Ovary (tissue), 9 donors: Measurements from ENCODE around the gene SH3BP4. TPM values are rescaled to one million over a fixed set of nuclear protein-coding genes. Genes with fewer than 3 reads are reported as not detected.

ENCODE experiments used
- DNase-seq, 5 donors: peaks; one replicate each; pipeline ENCODE4 v3.0.0-alpha.2; 2019 to 2020
- H3K27ac ChIP-seq, 2 donors: fragments of 200-600 bp; one replicate each; pipeline versions ENCODE4 v1.5.1 to v1.8.0; 2019 to 2022
- H3K27me3 ChIP-seq: fragments of 200-600 bp; one replicate; pipeline ENCODE4 v1.8.0; 2022
- H3K36me3 ChIP-seq: fragments of 200-600 bp; sonication (generic); one replicate; pipeline ENCODE4 v1.5.1; 2019
- H3K4me1 ChIP-seq: one replicate; pipeline ENCODE4 v1.8.1; 2013; ENCODE audit warnings: mild to moderate bottlenecking, moderate library complexity; ENCODE audit not compliant: insufficient read depth
- H3K4me3 ChIP-seq: fragments of 200-600 bp; sonication (generic); one replicate; pipeline ENCODE4 v1.5.1; 2017
- H3K9me3 ChIP-seq, 2 donors: fragments of 200-600 bp in 1 of 2; sonication (generic) in 1 of 2; one replicate each; pipeline versions ENCODE4 v1.5.1 to v1.8.1; 2013 to 2019; ENCODE audit warnings: mild to moderate bottlenecking in 1 of 2, moderate library complexity in 1 of 2
- EP300 ChIP-seq: sonication (generic); formaldehyde crosslinking; IDR thresholded peaks from one replicate; pipeline ENCODE4 v1.6.1; 2017; ENCODE audit warnings: antibody characterized with exemption
- POLR2A ChIP-seq: fragments of 450-650 bp; IDR thresholded peaks from one replicate; pipeline ENCODE4 v1.6.1; 2017; ENCODE audit warnings: antibody characterized with exemption, mild to moderate bottlenecking, moderate library complexity
- WGBS, 3 donors: extraction: QIAGEN DNeasy Blood & Tissue Kit in 1 of 3; methylation state at CpG; one replicate each; pipeline versions ENCODE4 v1.1.5 to v1.1.7; 2013 to 2017; 5-methylcytosine and 5-hydroxymethylcytosine counted together
- intact Hi-C, 4 donors: fragments of 100-400 bp; cut with DNase I; formaldehyde crosslinking; loops; one replicate each; pipeline versions ENCODE4 v1.11.0 to v1.15.1; 2022 to 2023
- polyA plus RNA-seq, 2 donors: library from polyadenylated mRNA; stranded (reverse); fragments of 200-250 nt in 1 of 2; fragments of 350-450 nt in 1 of 2; fragmentation: Illumina TruSeq in 1 of 2; extraction: RNeasy Lipid Tissue Mini Kit (QIAGEN cat#74804) in 1 of 2; gene quantifications; one replicate each; pipeline ENCODE4 v1.2.3, GENCODE V29; 2013 to 2014
- total RNA-seq, 7 donors: library from RNA; depleted of rRNA in 2 of 7; stranded (reverse); fragments of >200 nt in 2 of 7; fragmentation: NEBNext Ultra II Directional in 3 of 7; extraction: Animal tissue kit (Norgen Biotek cat#: 25700) in 3 of 7; gene quantifications; one replicate each; pipeline versions ENCODE4 v1.1.0 to v1.2.4, GENCODE V29; 2016 to 2023
- TF ChIP-seq, protein P1 (sequence below), 3 donors: fragments of 450-650 bp in 2 of 3; fragments of 200-600 bp in 1 of 3; IDR thresholded peaks; one replicate each; pipeline versions ENCODE4 v1.5.1 to v1.8.0; 2016 to 2022; ENCODE audit warnings: antibody characterized with exemption in 3 of 3, mild to moderate bottlenecking in 1 of 3
- donor health status: DM: no; HTN: no; CAD: no; lungs with moderate emphysema.
- donor health status: DM: no; HTN: no; CAD: no.
- donor health status: Bipolar disorder and iron deficiency.
- donor health status: DM: yes; HTN: yes; CAD: no.
- donor health status: DM: no; HTN: no; CAD: no.
- donor health status: DM: yes; HTN: yes; CAD: no.

SH3BP4 gene
- total and polyA plus RNA-seq, 9 donors: 20.3 to 44.9 (median 36.9) TPM

- peaks cover 16% of the 10 kb centered on the region for H3K4me1 ChIP-seq
- no peaks in the 10 kb centered on the region for H3K9me3 ChIP-seq
- H3K36me3 ChIP-seq: no peaks in the 10 kb centered on the region
- no peaks in the 10 kb centered on the region for H3K27me3 ChIP-seq
- no peak for DNase-seq
- intact Hi-C loops: no loop called here
- H3K4me3 ChIP-seq: no peak overlapping the region
- 77 to 84% (median 79%) methylated on average over 8 of the region's 8 CpGs for WGBS, 3 donors
- no peak overlapping the region for H3K27ac ChIP-seq
- TF ChIP-seq, protein P1, sequence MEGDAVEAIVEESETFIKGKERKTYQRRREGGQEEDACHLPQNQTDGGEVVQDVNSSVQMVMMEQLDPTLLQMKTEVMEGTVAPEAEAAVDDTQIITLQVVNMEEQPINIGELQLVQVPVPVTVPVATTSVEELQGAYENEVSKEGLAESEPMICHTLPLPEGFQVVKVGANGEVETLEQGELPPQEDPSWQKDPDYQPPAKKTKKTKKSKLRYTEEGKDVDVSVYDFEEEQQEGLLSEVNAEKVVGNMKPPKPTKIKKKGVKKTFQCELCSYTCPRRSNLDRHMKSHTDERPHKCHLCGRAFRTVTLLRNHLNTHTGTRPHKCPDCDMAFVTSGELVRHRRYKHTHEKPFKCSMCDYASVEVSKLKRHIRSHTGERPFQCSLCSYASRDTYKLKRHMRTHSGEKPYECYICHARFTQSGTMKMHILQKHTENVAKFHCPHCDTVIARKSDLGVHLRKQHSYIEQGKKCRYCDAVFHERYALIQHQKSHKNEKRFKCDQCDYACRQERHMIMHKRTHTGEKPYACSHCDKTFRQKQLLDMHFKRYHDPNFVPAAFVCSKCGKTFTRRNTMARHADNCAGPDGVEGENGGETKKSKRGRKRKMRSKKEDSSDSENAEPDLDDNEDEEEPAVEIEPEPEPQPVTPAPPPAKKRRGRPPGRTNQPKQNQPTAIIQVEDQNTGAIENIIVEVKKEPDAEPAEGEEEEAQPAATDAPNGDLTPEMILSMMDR (IDR thresholded peaks at IDR 0.05): no peak
- TF ChIP-seq EP300 (no peak), POLR2A (no peak)
Measured at GRCh38 chr2:234973008-234973407, 21.2 kb downstream of the SH3BP4 start.

GRCh38 chr2:234974501-234975385 lies 22.9 kb downstream of the SH3BP4 start:
- TF ChIP-seq EP300: no peak
- TF ChIP-seq, protein P1 (IDR thresholded peaks at IDR 0.05): no peak
- TF ChIP-seq POLR2A: no peak
- Histone ChIP-seq H3K4me1 (peaks cover 24% of the 10 kb centered on the region), H3K27ac (no peak overlapping the region), H3K9me3 (no peaks in the 10 kb centered on the region), H3K27me3 (no peaks in the 10 kb centered on the region), H3K4me3 (no peak overlapping the region), H3K36me3 (no peaks in the 10 kb centered on the region)
- intact Hi-C loops: no loop called here
- DNase-seq: peak in 1 of 5 donors; percentile 39
- 54 to 65% (median 62%) methylated on average over 30 of the region's 30 CpGs for WGBS, 3 donors

GRCh38 chr2:234975611-234976010 lies 23.8 kb downstream of the SH3BP4 start:
- intact Hi-C loops: no loop called here
- TF ChIP-seq POLR2A (no peak), EP300 (no peak)
- TF ChIP-seq, protein P1 (IDR thresholded peaks at IDR 0.05): no peak
- H3K4me1 ChIP-seq: peaks cover 28% of the 10 kb centered on the region
- no peak overlapping the region for H3K27ac ChIP-seq
- no peak overlapping the region for H3K4me3 ChIP-seq
- H3K36me3 ChIP-seq: no peaks in the 10 kb centered on the region
- no peaks in the 10 kb centered on the region for H3K9me3 ChIP-seq
- H3K27me3 ChIP-seq: no peaks in the 10 kb centered on the region
- 93 to 100% (median 95%) methylated on average over 1 of the region's 1 CpG for WGBS, 3 donors
- no peak for DNase-seq

DNA sequence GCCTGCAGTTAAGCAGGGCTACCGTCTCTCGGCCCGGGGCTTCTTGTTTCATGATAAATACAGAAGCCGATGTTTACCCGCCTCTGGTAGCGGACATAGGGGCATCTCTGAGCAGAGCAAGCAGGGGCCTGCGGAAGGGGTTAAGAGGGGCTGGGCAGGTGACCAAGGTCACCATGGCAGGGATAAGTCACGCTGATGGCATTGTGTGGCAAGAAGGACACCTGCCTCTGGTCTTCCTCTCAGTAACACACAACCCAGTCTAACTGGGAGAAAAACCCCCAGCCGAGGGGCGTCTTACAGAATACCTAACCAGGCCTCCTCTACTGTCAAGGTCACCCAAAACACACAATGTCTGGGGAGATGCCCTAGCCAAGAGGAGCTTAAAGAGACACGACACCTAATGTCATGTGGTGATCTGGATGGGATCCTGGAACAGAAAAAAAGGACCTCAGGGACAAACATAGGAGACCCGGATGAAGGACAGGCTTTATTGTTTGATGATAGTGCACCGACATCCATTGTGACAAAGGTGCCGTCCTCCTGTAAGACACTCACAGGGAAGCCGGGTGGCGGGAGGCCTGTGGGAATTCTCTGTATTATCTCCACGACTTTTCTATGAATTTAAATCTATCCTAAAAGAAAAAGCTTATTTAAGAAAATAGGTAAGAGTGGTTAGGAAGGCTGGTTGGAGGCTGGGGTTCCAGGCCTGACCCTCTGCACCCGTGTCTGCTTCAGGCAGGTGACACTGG lies 24.8 kb downstream of the SH3BP4 start:
- intact Hi-C loops: no loop called here
- Histone ChIP-seq H3K4me3 (no peak overlapping the region), H3K27me3 (no peaks in the 10 kb centered on the region), H3K9me3 (no peaks in the 10 kb centered on the region), H3K36me3 (no peaks in the 10 kb centered on the region), H3K27ac (no peak overlapping the region), H3K4me1 (peaks cover 34% of the 10 kb centered on the region)
- TF ChIP-seq POLR2A (no peak), EP300 (no peak)
- TF ChIP-seq, protein P1 (IDR thresholded peaks at IDR 0.05): no peak
- DNase-seq: no peak
- 68 to 79% (median 78%) methylated on average over 18 of the region's 18 CpGs for WGBS, 3 donors
